NOMO-1 (cell line): ENCODE results near the gene GDF10.
A peak's percentile ranks its signal among the peaks of the same experiment; 100 is the strongest.

Experiments
- DNase-seq, 2 experiments: peaks; one replicate each; lab custom pipeline; 2025; ENCODE audit not compliant: unreplicated experiment in 2 of 2; lab: John Stamatoyannopoulos, UW

The GDF10 gene, protein sequence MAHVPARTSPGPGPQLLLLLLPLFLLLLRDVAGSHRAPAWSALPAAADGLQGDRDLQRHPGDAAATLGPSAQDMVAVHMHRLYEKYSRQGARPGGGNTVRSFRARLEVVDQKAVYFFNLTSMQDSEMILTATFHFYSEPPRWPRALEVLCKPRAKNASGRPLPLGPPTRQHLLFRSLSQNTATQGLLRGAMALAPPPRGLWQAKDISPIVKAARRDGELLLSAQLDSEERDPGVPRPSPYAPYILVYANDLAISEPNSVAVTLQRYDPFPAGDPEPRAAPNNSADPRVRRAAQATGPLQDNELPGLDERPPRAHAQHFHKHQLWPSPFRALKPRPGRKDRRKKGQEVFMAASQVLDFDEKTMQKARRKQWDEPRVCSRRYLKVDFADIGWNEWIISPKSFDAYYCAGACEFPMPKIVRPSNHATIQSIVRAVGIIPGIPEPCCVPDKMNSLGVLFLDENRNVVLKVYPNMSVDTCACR

DNA sequence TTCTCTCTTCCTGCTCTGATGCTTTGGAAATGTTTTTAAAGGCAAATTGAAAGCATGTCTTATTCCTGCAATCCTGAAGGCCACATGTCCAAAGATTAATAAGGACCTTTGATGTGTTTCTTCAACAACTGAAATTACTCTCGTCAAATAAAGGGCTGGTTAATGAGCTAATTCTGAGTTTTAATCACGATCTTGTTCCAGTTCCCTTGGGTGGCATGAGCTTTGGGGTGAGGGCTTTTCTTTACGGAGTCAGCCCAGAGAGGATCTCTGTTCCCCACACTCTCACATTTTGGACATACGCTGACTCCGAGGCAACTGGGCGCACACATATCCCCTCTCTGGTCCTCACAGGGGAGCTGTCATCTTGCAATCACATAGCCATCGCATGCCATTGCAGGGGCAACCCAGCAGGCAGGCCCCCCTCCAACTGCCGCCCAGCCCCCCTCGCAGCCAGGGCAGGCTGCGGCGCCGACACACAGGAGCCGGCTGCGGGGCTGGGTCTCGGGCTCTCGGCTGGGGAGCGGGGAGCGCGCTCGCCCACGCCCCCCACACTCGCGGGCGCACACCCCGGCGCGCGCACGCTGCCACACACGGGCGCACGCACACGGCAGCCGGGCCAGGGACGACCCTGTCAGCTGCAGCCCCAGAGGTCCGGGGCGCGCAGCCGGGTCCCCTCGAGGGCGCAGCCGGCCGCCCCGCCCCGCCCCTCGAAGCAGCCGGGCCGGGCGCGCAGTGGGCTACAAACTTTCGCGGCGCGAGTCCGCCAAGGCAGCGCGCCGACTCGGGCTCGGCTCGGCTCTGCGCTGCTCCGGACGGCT, at the start of gene GDF10:
TSS of gene GDF10 (plus strand) at position 587 of the 818 bp plus-strand sequence. CDS start 455 bp downstream, outside the sequence.
- DNase-seq = no peak

DNA sequence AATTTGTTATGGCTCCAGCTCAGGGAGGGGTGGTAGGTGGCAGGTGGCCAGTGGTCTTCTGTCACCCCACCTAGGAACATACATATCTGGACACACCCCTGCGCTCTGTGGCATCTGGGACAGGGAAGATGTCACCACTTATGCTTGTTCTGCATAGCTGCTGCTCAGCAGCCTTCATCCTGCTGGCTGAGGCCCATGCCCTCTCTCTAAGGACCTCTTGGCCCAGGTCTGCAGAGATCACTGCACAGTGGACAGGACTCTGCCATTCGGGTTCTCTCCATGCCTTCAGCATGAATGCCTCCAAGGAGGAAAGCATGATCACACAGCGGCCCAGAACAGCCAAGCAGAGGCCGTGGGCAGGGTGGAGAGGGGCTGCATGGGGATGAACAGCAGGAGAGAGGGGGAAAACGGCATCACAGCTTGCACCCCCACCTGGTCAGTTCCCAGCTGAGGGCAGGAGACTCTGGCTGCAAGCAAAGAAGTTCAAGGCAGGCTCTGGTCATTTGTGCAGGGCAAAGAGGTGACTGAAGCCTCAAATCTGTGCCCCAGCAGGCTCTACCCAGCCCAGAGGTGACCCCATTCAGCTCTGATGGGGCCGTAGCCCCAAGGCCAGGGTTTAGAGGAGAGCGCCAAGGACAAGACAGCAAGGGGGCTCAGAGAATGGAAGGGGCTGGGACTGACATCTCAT, 47.8 kb upstream of the GDF10 start:
- no peak for DNase-seq

DNA sequence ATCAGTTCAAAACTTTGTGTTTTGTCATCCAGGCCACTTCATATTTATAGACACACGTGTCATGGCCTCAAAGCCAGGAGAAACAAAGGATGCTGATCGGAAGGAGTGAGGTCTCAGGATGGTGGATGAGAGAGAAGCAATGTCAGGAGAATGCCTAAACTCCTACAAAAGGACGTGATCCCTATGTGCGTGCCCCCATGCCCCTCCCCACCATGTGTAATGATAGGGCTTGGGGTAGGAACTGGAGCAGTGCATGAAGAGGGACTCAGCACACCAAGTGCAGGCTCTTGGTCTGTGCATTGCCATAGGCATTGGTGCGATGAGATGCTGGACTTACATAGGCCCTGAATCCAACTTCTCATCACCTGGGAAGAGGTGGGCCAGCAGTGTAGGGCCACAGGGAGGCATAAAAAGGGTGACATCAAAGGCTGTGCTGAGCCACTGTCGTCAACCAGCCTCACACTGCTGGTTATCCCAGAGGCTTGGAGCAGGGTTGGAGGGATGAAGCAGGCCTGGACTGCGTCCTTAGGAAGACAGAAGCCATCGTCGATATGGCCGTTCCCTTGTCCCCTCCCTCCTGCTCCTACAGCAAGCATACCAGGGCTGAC, 46.9 kb upstream of the GDF10 start:
- no peak for DNase-seq

DNA sequence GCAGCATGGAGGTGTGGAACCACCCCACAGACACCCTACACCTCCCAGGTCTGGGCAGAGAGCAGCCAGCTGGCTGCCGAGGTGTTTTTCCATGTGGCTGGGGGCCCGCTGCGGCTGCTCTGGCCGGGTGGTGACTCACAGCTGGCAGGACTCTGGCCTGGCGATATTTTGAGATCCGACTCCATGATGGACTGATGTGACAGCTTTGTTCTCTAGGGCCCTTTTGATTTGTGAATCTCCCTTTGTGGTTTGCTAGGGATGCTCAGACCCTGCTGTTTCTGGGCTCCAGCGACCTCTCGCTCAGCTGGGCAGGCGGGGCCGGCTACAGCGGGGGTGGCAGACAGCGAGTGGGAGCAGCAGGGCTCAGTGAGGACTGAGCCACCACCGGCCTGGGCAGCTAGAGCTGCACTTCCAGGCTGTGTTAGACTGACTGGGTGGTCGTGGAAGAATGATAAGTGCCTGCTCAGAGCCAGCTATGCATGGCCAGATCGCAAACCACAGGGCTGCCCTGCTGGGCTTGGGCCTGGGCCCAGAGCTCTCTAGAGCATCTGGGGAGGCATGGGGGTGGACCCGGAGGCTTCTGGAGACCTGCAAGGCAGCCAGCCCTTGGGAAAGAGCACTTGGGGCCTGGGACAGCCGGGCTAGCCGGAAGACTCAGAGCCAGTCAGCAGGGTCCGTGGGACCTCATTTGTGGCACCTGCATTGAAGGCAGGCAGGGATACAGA, 46.2 kb upstream of the GDF10 start:
- DNase-seq = no peak

DNA sequence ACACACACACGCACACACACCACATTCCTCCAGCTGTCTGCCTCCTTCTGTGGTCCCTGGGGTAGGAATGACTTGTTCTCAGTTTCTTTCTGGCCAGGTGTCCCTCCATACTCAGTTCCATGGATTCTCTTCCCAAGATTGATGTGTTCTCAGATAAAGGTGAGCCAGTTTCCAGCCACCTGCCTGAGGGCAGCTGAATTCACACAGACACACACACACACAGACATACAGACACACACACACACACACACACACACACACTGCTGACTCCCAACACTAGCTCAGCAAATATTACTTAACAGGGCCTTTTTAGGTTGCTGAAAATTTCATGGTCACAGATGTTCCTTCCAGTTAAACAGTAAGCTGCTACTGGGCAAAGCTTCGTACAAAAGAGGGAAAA, 45.4 kb upstream of the GDF10 start:
- DNase-seq = no peak

DNA sequence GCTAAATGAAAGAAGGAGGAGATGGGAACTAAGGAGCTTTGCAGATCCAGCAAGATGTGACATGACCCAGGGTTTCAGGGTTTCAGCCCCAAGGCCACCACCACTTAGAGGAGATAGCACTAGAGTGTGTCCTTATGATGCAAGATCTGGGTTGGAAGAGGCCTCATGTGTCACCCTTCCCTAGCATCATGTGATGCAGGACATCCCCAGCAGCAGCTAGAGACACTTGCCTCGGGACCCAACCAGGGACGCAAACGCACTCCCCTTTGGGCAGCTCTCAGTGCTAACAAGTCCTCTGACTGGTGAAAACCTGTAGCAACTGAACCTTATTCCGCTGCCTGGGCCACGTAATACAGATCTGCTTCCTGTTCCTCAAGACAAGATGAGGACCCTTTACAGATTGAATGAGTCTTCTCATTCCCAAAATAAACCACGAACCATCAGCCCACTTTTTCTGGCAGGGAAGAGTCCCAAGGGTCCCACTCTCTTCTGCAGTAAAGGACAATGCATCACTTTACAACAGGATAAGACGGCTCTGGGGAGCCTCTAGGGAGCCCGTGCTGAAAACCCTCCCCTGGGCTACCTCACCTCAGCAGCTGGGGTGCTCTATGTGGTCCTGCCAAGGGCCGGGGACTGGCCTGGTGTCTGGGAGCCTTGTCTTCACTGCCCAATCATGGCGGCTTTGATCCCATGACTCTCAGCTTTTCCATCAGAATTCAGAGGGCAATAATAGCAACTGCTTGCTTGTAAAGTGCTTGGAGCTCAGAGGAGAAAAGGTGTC, 44.8 kb upstream of the GDF10 start:
- DNase-seq = peak; percentile 36 to 45

DNA sequence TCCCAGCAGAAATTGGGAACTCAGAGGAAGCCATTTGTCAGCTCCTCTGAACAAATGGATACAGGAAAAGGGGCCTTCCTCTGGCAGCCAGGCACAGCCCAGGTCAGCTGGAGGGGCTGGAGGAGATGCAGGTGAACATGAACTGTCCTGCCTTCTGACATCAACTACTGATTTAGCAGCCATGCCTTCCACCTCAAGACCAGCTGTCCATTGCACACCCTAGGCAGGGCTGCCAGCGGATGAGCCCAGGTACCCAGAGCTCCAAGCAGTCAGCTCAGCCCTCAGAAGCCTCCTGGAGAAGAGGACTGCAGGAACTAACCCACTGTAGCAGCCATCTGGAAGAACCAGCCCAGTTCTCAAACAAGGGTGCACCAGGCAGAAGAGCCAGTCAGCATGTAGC, 44.1 kb upstream of the GDF10 start:
- DNase-seq = no peak

DNA sequence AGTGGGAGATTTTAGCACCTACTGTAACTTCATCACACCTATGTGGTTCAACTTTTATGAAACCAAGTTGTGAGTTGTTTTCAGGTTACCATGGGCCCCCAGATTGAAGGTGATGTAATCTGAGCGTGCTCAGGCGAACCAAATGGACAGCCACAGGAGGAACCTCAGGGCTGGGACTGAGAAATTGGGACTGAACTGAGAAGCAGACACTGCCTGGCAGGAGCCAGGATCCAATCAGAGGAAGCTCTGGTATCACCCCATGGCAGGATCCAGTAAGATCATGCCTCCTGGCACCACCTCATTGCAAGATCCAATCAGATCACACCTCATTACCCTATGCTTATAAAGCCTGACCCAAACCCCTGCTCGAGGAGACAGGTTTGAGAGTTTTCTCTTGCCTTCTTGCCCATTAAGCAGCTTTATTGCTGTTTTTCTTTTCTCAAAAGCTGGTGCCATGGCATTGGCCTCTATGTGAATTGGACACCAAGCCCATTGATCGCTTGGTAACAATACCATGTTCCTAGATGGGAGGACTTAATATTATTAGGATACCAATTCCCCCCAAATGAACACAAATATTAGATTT, 43.2 kb upstream of the GDF10 start:
- DNase-seq = peak; percentile 36 to 49

DNA sequence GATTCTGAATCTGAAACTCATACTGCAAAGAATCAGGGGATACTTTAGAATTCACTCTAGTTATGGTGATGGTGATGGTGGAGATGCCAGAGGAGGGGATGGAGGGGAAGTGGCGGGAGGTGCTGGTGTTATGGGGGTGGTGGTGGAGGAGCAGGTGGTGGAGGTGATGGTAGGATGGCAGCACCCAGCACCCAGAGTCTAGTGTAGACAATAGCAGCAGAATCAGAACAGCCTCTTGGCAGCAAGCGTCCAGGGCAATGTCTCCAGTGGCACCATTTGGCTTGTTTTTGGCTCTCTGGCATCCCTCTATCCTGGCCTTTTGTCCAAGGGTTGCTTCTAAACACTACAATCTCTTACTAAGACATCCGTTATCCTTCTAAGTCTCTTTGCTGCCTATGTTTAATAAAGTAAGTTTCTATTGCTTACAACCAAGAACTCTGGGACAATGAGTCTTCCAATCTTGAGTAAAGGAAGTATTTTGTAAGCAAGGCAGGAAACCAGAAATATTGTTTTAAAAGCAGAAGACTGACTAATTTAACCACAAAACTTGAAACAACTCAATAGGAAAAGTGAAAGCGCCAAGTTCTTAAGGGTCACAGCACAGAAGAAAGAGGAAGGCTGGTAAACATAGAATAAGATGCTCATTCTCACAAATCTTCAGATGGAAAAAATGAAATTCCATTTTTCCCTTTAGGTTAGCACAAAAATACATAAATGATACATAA, 42.4 kb upstream of the GDF10 start:
- peak; percentile 84 to 98 for DNase-seq

DNA sequence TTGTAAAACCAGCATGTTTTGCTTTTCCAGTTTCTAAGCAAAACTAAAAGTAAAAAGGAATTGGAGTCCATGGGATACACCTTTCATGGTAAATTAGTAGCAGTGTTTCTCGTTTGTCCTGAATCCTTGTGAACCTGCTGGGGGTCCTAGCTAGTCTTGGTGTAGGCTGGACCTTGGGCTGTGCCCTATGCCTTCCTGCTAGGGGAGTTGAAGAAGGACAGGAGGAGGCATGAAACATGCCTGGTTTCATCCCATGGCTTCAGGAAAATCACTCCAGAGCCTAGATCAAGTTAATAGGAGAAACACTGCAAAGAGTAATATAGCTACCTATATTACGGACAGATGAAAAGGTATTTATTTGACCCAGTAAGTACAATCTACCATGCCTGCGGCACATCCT, 41.1 kb upstream of the GDF10 start:
- DNase-seq = no peak

DNA sequence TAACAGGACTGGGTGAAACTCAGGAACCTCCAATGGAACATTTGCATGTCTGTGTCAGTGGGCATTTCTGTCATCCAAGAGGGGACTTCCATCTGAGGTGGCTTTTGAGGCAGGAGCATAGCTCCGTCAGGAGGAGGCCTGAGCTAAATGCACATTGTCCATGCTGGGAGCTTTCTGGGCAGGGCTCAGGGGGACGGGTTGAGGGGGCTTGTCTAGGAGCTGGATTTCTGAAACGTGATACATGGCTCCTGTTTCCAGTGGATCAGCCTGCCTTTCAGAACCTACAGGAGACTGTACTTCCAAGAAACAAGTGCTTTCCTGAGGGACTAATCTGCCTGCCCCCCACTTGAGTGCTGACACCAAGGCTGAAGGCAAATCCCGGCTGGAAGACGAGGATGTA, 40.5 kb upstream of the GDF10 start:
- no peak for DNase-seq

DNA sequence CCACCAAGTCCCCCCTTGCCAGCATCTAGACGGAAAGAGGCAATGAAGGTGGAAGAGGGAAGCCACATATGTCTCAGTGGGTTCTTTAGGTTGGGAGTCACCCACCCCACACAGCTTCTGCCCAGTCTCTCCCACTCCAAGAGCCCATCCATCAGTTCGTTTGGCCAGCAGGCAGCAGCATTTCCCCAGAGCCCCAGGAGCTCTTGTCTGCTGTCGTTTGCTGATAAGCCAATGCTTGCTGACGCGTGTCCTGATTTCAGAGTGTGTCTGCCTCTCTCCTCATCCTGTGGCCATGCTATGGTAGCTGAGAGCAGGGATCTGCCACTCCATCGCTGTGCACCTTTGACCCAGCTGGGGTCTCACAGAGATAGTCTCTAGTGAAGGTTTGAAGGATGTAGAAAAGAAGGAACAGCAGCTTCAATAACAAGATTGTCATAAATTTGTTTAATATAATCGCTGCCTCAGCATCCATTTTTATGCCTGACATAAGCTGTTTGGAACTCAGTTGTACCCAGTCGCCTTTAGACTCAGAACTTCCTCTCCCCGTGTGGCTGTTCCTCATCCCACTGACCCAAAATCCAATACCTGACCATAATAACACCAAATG, 39.4 kb upstream of the GDF10 start:
- no peak for DNase-seq

DNA sequence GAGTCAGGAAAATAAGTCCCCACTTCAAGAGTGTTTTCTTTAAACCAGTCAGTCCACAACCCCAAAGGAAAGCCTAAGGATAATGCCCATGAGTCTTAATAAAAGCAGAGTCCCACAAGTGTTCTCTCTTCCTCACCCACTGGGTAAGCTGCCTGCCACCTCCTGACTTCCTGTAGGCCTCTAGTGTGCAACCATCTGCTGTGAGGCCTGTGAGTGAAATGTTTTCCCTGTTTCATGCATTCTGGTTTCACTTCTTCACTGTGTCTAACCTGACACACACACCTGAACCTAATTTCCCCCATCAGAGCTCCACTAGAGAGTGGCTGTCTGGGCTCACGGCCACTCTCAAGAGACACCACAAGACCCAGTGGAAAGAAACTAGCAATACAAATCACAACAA, 38.9 kb upstream of the GDF10 start:
- DNase-seq = peak; percentile 39 to 71

DNA sequence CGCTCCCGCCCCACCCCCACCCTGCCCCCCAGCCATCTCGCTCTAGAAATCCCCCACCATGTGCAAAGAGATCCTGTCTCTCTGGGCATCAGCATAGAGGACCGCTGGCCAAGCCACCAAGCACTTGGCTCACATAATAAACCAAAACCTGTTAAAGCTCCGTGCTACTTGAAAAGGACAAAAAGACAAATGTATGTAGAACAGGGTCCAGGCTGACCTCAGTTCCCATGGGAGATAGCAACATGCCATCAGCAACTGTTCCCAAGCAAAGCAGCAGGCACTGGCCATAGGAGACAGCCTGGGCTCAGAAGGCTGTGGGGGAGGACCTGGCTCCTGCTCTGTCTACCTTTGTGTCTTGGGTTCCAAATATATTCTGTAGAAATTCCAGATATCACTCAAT, 38.4 kb upstream of the GDF10 start:
- no peak for DNase-seq

DNA sequence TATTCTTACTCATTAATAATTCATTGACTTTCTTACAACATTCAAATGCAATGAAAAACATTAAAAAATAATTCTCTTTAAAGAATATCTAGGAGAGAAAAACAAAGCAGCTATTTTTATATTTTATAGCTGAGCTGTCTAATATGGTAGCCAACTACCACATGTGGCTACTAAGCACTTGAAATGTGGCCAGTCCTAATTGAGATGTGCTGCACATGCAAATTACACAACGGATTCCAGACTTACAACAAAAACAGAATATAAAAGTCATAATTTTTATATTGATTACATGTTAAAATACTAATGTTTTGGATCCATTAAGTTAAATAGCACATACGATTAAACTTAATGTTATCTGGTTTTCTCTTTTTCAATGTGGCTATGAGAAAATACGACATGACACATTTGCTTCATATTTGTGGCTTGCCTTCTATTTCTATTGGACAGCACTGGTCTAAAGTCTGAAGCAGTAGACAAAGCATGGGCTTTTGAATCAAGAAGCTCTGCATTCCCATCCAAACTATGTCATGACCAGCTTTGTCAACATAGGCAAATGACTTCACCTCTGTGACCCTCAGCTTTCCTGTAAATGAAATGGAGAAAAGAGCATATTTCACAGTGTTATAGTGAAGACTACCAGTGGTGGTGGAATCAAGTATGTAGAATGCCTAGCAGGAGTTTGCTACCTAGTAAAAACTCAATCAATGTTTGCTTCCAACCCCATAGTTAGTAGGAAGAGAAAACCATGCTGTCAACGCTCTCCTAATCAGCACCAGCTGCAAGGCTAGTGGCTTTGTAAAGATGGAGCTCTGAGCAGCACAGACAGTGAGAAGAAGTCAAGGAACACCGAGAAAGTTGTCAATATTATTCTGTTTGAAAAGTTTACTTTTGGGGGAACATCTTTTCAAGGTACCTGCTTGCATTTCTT, 37.1 kb upstream of the GDF10 start:
- no peak for DNase-seq

DNA sequence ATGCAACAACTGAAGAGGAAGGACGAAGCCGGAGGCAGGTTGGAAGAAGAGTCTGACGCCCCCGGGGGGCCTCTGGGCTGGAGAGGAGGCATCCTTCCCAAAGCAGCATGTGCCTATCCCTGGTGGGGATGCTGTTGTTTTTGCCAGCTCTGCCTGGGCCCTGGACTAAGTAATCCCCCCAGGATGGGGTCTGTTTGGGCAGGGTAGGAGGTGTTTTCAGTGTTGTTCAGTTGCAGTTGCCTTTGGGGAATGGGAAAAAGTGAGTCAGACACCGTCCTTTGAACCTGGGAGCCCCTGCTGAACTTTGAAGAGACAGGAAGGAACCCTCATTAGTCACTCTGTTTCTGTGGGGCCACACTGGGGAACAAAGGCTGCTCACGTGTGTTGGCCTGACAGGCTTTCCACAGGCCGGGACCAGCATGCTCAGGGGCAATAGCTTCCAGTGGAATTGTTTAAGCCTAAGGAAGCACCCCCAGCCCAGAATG, 35.2 kb upstream of the GDF10 start:
- DNase-seq = peak; percentile 42 to 45

DNA sequence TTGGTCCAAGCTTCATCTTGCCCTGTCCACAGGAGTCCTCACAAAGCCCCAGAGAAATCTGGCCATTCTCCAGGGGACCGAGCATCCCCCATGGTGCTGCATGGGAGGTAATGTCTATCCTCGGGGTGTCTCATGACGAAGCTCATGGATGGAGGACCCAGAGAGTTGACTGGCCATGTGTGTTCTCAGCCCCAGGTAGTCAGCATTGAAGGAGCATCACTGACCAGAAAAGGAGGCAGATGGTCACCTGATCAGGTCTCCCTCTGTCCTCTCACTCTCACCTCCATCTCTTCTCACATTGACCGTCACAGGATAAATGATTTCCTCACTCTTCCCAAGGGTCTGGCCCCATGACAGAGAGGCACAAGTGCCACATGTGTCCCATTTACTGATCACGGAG, 33.4 kb upstream of the GDF10 start:
- no peak for DNase-seq
